ENCODE data around the gene YAP1.
A peak's percentile ranks its signal among the peaks of the same experiment; 100 is the strongest.

Gene YAP1

DNA sequence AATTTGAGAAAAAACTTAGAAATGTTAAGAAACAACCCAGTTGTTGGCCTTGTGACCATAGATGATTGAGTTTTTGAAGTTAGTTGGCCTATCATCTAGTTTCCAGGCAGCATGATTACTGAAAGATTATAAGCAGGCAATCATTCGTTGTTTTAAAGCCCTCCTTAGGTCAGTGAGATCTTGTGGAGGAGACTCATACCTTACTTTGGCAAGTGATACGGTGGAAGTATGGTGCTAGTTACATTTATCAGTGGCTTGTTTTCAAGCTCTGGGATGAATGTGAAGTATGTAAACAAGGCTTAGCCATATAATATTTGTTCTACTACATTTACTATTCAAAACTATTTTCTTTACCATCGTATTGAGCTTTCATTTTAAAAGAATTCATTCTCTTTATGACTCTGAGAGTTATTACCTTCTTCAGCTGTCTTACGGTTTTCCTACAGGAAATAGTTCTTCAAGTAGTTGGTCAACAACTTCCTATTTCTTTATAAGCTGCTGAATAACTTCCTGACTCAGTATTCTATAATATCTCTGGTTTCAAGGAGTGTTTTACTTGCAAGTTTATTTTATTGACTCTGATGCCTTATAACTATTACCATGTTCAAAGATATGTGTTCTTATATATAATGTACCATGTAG lies 7.3 kb downstream of the YAP1 start:
- peaks cover 9% of the 10 kb centered on the region; the same call in 1 of the 2 replicates for H3K36me3 ChIP-seq (ENCODE audit: control insufficient read depth, insufficient read depth, low read length)
- no peaks in the 10 kb centered on the region for H3K27me3 ChIP-seq (ENCODE audit: control insufficient read depth, insufficient read depth, low read length)
- H3K9ac ChIP-seq (ENCODE audit: low read length): no peak overlapping the region
- peaks cover 68% of the 10 kb centered on the region for H3K4me1 ChIP-seq (ENCODE audit: control insufficient read depth, insufficient read depth, low read length)
- H3K9me3 ChIP-seq (ENCODE audit: control insufficient read depth, insufficient read depth, low read depth, low read length): no peaks in the 10 kb centered on the region
- no peak overlapping the region for H3K27ac ChIP-seq (ENCODE audit: low read depth, low read length)
- no peak overlapping the region for H3K4me3 ChIP-seq (ENCODE audit: low read depth, low read length)

DNA sequence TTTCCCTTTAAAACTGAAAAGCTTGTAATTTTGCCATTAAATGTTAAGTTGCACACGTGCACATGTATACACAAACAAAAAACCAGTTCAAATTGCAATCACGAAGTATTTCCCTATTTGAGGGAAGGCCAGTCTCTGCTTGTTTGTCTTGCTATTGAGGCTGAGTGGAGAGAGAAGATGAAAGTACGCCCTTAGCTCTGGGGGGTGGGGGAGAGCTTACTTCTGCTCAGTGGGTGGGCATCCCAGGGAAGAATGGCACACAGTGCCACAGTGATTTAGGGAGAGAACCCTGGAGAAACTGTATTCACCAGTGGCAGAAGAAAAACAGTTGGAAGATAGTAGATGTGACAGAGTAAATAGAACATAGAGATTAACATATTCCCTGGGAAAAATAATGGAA lies 8.7 kb downstream of the YAP1 start:
- H3K36me3 ChIP-seq (ENCODE audit: control insufficient read depth, insufficient read depth, low read length): peaks cover 9% of the 10 kb centered on the region; the same call in 1 of the 2 replicates
- no peak overlapping the region for H3K9ac ChIP-seq (ENCODE audit: low read length)
- H3K4me3 ChIP-seq (ENCODE audit: low read depth, low read length): no peak overlapping the region
- H3K9me3 ChIP-seq (ENCODE audit: control insufficient read depth, insufficient read depth, low read depth, low read length): peaks cover 6% of the 10 kb centered on the region; the same call in 1 of the 2 replicates
- H3K27ac ChIP-seq (ENCODE audit: low read depth, low read length): peak overlapping the region; percentile 5; the same call in 1 of the 2 replicates
- no peaks in the 10 kb centered on the region for H3K27me3 ChIP-seq (ENCODE audit: control insufficient read depth, insufficient read depth, low read length)
- H3K4me1 ChIP-seq (ENCODE audit: control insufficient read depth, insufficient read depth, low read length): peaks cover 67% of the 10 kb centered on the region

DNA sequence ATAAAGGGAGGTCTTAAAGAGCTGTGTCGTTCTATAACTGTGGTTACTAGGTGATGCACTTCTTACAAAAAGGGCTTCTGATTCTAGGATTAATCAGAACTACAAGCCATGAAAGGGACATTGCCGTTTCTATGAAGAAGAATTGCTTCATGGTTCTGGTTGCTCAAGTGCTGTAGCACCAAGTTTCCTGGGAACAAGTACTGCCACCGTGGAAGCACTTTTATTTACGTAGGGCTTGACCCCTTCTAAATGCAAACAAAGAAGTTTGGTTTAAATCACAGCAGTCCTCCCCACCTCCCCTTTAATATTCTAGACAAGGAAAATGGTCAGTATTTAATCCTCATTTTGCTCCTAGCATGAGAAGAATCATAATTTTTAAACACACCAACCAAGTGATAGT lies 9.8 kb downstream of the YAP1 start:
- Histone ChIP-seq H3K4me1 (ENCODE audit: control insufficient read depth, insufficient read depth, low read length) (peaks cover 56% of the 10 kb centered on the region), H3K27ac (ENCODE audit: low read depth, low read length) (peak overlapping the region; percentile 5; the same call in 1 of the 2 replicates), H3K36me3 (ENCODE audit: control insufficient read depth, insufficient read depth, low read length) (peaks cover 17% of the 10 kb centered on the region), H3K4me3 (ENCODE audit: low read depth, low read length) (peak overlapping the region; percentile 23; the same call in 1 of the 2 replicates), H3K9ac (ENCODE audit: low read length) (peak overlapping the region; percentile 35), H3K9me3 (ENCODE audit: control insufficient read depth, insufficient read depth, low read depth, low read length) (peaks cover 15% of the 10 kb centered on the region; the same call in 1 of the 2 replicates), H3K27me3 (ENCODE audit: control insufficient read depth, insufficient read depth, low read length) (no peaks in the 10 kb centered on the region)

DNA sequence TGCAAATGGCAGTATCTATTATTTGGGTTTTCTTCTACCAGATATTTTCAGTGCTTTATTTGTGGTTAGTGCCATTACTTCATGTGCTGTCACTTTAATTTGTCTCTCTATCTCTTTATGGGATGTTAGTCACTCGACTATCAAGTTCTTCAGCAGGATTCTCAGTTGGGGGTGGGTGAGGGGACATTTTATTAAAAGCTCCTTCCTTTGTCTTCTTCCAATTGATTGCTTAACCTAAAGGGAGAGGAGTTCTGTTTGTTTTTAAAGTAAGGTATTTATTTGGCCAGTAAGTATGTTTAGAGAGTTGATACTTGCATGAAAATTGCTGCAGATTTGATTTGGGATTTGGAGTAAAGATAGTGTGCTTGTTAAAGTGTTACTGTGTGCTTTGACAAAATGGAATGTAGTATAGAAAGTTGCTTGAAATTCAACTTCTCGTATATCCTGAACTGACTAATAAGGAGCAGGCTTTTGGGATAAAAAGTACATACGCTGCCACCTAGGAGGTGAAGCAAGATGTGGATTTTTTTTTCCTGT lies 10.3 kb downstream of the YAP1 start:
- Histone ChIP-seq H3K27ac (ENCODE audit: low read depth, low read length) (0 out of 2 replicates have a peak overlapping the region, but pooled peaks have one; percentile 5), H3K9ac (ENCODE audit: low read length) (no peak overlapping the region), H3K4me1 (ENCODE audit: control insufficient read depth, insufficient read depth, low read length) (peaks cover 51% of the 10 kb centered on the region), H3K27me3 (ENCODE audit: control insufficient read depth, insufficient read depth, low read length) (no peaks in the 10 kb centered on the region), H3K9me3 (ENCODE audit: control insufficient read depth, insufficient read depth, low read depth, low read length) (peaks cover 17% of the 10 kb centered on the region; the same call in 1 of the 2 replicates), H3K4me3 (ENCODE audit: low read depth, low read length) (no peak overlapping the region; the same call in 1 of the 2 replicates), H3K36me3 (ENCODE audit: control insufficient read depth, insufficient read depth, low read length) (peaks cover 19% of the 10 kb centered on the region)

DNA sequence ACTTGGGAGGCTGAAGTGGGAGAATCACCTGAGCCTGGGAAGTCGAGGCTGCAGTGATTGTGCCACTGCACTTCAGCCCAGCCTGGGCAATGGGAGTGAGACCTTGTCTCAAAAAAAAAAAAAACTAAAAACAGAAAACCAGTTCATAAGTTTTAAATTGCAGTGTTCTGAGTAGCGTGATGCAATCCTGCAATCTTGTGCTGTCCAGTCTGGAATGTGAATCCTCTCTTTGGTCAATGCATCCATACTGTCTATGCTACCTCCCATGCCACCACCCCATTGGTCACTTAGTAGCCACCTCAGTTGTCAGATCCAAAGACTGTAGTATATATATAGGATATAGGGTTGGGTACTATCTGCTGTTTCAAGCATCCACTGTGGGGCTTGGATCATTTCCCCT lies 11.1 kb downstream of the YAP1 start:
- peaks cover 43% of the 10 kb centered on the region for H3K4me1 ChIP-seq (ENCODE audit: control insufficient read depth, insufficient read depth, low read length)
- H3K27me3 ChIP-seq (ENCODE audit: control insufficient read depth, insufficient read depth, low read length): no peaks in the 10 kb centered on the region
- H3K36me3 ChIP-seq (ENCODE audit: control insufficient read depth, insufficient read depth, low read length): peaks cover 27% of the 10 kb centered on the region
- H3K4me3 ChIP-seq (ENCODE audit: low read depth, low read length): no peak overlapping the region
- H3K27ac ChIP-seq (ENCODE audit: low read depth, low read length): no peak overlapping the region
- peaks cover 24% of the 10 kb centered on the region for H3K9me3 ChIP-seq (ENCODE audit: control insufficient read depth, insufficient read depth, low read depth, low read length)
- H3K9ac ChIP-seq (ENCODE audit: low read length): no peak overlapping the region

DNA sequence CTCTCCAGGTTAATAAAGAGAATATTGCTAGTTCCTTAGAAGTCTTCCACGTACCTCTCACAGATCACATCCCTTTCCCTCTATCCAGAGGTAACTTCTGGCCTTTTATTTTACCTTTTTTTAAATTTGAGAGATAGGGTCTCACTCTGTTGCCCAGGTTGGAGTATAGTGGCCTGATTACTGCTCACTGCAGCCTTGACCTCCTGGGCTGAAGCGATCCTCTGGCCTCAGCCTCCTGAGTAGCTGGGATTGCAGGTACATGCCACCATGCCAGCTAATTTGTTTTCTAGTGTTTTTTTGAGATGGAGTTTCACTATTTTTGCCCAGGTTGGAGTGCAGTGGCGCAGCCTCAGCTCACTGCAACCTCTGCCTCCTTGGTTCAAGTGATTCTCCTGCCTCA lies 24.4 kb downstream of the YAP1 start:
- Histone ChIP-seq H3K4me3 (ENCODE audit: low read depth, low read length) (no peak overlapping the region), H3K36me3 (ENCODE audit: control insufficient read depth, insufficient read depth, low read length) (peaks cover 10% of the 10 kb centered on the region), H3K27me3 (ENCODE audit: control insufficient read depth, insufficient read depth, low read length) (no peaks in the 10 kb centered on the region), H3K9me3 (ENCODE audit: control insufficient read depth, insufficient read depth, low read depth, low read length) (no peaks in the 10 kb centered on the region), H3K27ac (ENCODE audit: low read depth, low read length) (no peak overlapping the region), H3K9ac (ENCODE audit: low read length) (no peak overlapping the region), H3K4me1 (ENCODE audit: control insufficient read depth, insufficient read depth, low read length) (peaks cover 8% of the 10 kb centered on the region)

DNA sequence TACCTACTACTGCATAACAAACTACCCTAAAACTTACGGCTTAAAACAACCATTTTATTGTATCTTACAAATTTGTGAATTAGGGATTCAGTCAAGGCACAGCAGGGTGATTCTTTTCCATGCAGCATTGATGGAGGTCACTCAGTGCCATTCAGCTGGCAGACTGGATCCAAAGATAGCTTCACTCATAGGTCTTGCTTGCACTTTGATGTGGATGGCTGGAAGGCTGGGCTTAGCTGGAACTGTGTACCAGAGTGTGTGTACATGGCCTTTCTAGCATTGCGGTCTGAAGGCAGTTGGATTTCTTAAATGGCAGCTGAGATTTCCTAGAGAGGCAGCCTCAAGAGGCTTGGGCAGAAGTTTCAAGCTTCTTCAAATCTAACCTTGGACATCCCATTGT lies 25.0 kb downstream of the YAP1 start:
- Histone ChIP-seq H3K27ac (ENCODE audit: low read depth, low read length) (no peak overlapping the region), H3K36me3 (ENCODE audit: control insufficient read depth, insufficient read depth, low read length) (peaks cover 8% of the 10 kb centered on the region), H3K4me3 (ENCODE audit: low read depth, low read length) (no peak overlapping the region), H3K9ac (ENCODE audit: low read length) (no peak overlapping the region), H3K9me3 (ENCODE audit: control insufficient read depth, insufficient read depth, low read depth, low read length) (no peaks in the 10 kb centered on the region), H3K27me3 (ENCODE audit: control insufficient read depth, insufficient read depth, low read length) (no peaks in the 10 kb centered on the region), H3K4me1 (ENCODE audit: control insufficient read depth, insufficient read depth, low read length) (peaks cover 8% of the 10 kb centered on the region)

DNA sequence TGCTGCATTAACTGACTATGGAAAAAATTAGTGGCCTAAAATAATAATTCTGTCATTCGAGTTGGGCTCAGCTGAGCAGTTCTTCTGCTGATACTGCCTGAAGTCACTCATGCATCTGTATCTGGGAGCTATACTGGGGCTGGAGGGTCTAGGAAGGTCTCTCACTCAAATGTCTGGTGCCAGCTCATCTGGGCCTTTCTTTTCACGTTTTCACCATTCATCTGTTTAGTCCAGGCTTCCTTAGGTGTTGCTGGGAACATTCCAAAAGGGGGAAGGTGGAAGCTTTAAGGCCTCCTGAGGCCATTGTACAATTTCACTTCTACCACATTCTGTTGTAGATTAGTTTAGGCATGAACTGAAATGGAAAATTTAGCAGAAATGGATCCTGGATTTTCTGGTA lies 28.0 kb downstream of the YAP1 start:
- no peak overlapping the region for H3K27ac ChIP-seq (ENCODE audit: low read depth, low read length)
- no peak overlapping the region for H3K9ac ChIP-seq (ENCODE audit: low read length)
- H3K36me3 ChIP-seq (ENCODE audit: control insufficient read depth, insufficient read depth, low read length): peaks cover 2% of the 10 kb centered on the region; the same call in 1 of the 2 replicates
- peaks cover 8% of the 10 kb centered on the region for H3K4me1 ChIP-seq (ENCODE audit: control insufficient read depth, insufficient read depth, low read length)
- no peaks in the 10 kb centered on the region for H3K9me3 ChIP-seq (ENCODE audit: control insufficient read depth, insufficient read depth, low read depth, low read length)
- H3K27me3 ChIP-seq (ENCODE audit: control insufficient read depth, insufficient read depth, low read length): no peaks in the 10 kb centered on the region
- H3K4me3 ChIP-seq (ENCODE audit: low read depth, low read length): no peak overlapping the region

DNA sequence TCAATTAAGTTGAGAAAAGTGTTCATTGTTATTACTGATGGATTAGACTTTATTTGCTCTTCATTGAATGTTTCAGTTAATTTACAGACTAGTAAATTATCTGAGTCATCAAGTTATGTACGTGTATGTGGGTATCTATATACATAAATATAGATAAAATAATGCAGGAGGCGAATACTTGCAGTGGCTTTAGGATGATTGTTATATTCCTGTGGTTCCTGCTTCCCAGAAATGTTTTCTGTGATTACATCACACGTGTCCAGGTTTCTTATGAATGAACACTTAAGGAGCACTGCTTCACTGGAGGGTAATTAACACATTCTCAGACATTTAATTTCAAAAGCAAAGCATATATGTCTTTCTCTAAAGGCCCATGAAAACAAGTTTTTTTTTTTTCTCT lies 28.4 kb downstream of the YAP1 start:
- H3K27ac ChIP-seq (ENCODE audit: low read depth, low read length): no peak overlapping the region
- no peak overlapping the region for H3K9ac ChIP-seq (ENCODE audit: low read length)
- H3K27me3 ChIP-seq (ENCODE audit: control insufficient read depth, insufficient read depth, low read length): no peaks in the 10 kb centered on the region
- H3K9me3 ChIP-seq (ENCODE audit: control insufficient read depth, insufficient read depth, low read depth, low read length): no peaks in the 10 kb centered on the region
- H3K36me3 ChIP-seq (ENCODE audit: control insufficient read depth, insufficient read depth, low read length): peaks cover 2% of the 10 kb centered on the region; the same call in 1 of the 2 replicates
- peaks cover 8% of the 10 kb centered on the region for H3K4me1 ChIP-seq (ENCODE audit: control insufficient read depth, insufficient read depth, low read length)
- H3K4me3 ChIP-seq (ENCODE audit: low read depth, low read length): no peak overlapping the region

DNA sequence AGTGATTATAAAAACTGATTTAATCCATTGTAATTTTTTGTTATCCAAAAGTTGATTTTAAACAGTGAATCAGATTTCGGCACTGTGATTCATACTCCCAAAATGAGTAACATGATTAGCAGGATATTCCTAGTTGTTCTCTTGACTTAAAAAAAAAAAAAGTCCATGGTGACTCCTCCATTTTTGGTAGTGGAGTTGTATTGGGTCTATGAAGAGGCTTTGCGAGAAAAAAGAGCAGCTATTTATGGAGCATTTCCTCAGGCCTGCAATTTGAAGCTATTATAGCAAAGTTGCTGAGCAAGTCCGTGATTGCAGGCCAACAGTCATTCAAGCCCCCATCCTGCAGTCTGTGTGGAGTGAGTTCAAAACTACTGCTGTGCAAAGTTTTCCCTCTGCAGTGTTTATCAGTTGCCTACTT lies 28.8 kb downstream of the YAP1 start:
- H3K4me1 ChIP-seq (ENCODE audit: control insufficient read depth, insufficient read depth, low read length): peaks cover 8% of the 10 kb centered on the region
- H3K27ac ChIP-seq (ENCODE audit: low read depth, low read length): no peak overlapping the region
- no peak overlapping the region for H3K9ac ChIP-seq (ENCODE audit: low read length)

DNA sequence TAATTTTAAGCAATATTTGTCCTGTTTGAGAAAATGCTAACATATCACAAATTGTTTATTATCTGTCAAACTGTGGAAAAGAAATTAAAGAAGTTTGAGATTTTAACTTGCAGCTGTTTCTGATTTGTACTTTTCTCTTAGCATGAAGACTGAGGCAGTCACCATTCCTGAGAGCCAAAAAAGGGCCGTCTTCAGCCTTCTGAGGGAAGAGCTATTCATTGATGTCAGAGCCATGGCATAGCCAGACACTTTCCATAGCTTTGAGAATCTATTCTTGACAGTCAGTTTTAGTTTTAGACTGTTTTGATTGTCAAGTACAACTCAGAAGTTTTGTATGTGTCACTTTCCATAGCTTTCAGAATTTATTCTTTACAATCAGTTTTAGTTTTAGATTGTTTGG lies 32.1 kb downstream of the YAP1 start:
- Histone ChIP-seq H3K9ac (ENCODE audit: low read length) (no peak overlapping the region), H3K36me3 (ENCODE audit: control insufficient read depth, insufficient read depth, low read length) (no peaks in the 10 kb centered on the region), H3K27me3 (ENCODE audit: control insufficient read depth, insufficient read depth, low read length) (no peaks in the 10 kb centered on the region), H3K4me3 (ENCODE audit: low read depth, low read length) (no peak overlapping the region), H3K27ac (ENCODE audit: low read depth, low read length) (no peak overlapping the region), H3K9me3 (ENCODE audit: control insufficient read depth, insufficient read depth, low read depth, low read length) (no peaks in the 10 kb centered on the region), H3K4me1 (ENCODE audit: control insufficient read depth, insufficient read depth, low read length) (peaks cover 14% of the 10 kb centered on the region)

More for the DNA sequence above, 28.8 kb downstream of the YAP1 start:
- no peak overlapping the region for H3K4me3 ChIP-seq (ENCODE audit: low read depth, low read length)
- H3K36me3 ChIP-seq (ENCODE audit: control insufficient read depth, insufficient read depth, low read length): peaks cover 2% of the 10 kb centered on the region; the same call in 1 of the 2 replicates
- H3K27me3 ChIP-seq (ENCODE audit: control insufficient read depth, insufficient read depth, low read length): no peaks in the 10 kb centered on the region
- H3K9me3 ChIP-seq (ENCODE audit: control insufficient read depth, insufficient read depth, low read depth, low read length): no peaks in the 10 kb centered on the region

Data from HUES6 (cell line).